ENCODE results near the gene OTOG.

DNA sequence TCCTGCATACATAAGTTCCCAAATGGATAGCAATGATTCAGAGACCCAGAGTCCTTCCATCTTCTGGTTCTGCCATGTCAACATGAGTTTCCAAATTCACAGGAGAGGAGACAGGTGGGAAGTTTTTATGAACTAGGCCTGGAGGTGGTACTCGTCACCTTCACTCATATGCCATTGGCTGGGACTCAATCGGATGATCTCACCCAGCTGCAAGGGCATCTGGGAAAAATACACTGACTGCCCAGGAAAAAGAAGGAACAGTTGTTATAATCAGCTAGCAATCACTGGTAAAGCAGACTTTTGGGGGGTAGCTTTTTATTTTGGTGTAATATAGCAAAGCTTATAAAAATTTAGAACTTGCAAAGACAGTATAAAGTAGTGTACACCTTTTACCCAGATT lies 83.9 kb downstream of the OTOG start:
- TF ChIP-seq TARDBP (IDR thresholded peaks at IDR 0.05) (no peak), CTBP1 (IDR thresholded peaks at IDR 0.05; ENCODE audit: borderline replicate concordance) (no peak), FOXA1 (IDR thresholded peaks at IDR 0.05) (no peak), ELF4 (IDR thresholded peaks at IDR 0.05) (no peak), FOXM1 (IDR thresholded peaks at IDR 0.05; ENCODE audit: borderline replicate concordance) (no peak), NFRKB (IDR thresholded peaks at IDR 0.05) (no peak), LEF1 (IDR thresholded peaks at IDR 0.05; ENCODE audit: borderline replicate concordance) (no peak)
- TF ChIP-seq, protein P1, sequence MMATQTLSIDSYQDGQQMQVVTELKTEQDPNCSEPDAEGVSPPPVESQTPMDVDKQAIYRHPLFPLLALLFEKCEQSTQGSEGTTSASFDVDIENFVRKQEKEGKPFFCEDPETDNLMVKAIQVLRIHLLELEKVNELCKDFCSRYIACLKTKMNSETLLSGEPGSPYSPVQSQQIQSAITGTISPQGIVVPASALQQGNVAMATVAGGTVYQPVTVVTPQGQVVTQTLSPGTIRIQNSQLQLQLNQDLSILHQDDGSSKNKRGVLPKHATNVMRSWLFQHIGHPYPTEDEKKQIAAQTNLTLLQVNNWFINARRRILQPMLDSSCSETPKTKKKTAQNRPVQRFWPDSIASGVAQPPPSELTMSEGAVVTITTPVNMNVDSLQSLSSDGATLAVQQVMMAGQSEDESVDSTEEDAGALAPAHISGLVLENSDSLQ (IDR thresholded peaks at IDR 0.05) = no peak

All from HEK293T (cell line).